GM12864 (cell line): Measurements from ENCODE around the gene GCLC.

Experiments used
- DNase-seq: peaks from one replicate; pipeline ENCODE4 v3.0.0-alpha.2; 2011; ENCODE audit warnings: low read depth
- H3K4me3 ChIP-seq: 2 replicates; pipeline ENCODE4 v1.5.1; 2011; ENCODE audit warnings: mild to moderate bottlenecking, low read depth, low read length, control low read depth
- CTCF ChIP-seq: IDR thresholded peaks from 2 replicates; pipeline ENCODE4 v1.5.1; 2011; ENCODE audit warnings: low read depth, mild to moderate bottlenecking, moderate library complexity, low read length, control low read depth, inconsistent platforms; ENCODE audit errors: missing control alignments

GCLC gene

GRCh38 chr6:53495506-53496499, 49.1 kb downstream of the GCLC start:
- TF ChIP-seq CTCF = no peak
- H3K4me3 ChIP-seq = no peak overlapping the region
- no peak for DNase-seq

GRCh38 chr6:53494076-53494475, 50.8 kb downstream of the GCLC start:
- TF ChIP-seq CTCF = no peak
- H3K4me3 ChIP-seq = no peak overlapping the region
- no peak for DNase-seq

DNA sequence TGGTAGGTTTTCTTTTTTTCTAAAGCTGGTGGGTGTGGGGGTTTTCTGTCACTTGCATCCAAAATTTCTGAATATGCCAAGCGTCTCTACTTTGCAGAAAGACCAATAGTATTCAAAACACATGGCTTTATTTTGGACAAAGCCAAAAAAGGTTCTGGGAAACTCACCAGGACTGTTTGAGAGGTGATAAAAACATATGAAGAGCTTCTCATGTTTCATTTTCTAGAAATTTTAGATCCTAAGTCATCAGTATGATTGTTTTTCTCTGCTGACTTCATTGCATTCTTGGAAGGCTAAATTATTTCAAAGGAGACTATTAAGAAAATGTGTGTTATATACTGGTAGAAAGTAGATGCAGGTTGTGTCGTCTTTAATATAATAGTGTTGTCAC, 51.3 kb downstream of the GCLC start:
- no peak for TF ChIP-seq CTCF
- no peak overlapping the region for H3K4me3 ChIP-seq
- DNase-seq = no peak

DNA sequence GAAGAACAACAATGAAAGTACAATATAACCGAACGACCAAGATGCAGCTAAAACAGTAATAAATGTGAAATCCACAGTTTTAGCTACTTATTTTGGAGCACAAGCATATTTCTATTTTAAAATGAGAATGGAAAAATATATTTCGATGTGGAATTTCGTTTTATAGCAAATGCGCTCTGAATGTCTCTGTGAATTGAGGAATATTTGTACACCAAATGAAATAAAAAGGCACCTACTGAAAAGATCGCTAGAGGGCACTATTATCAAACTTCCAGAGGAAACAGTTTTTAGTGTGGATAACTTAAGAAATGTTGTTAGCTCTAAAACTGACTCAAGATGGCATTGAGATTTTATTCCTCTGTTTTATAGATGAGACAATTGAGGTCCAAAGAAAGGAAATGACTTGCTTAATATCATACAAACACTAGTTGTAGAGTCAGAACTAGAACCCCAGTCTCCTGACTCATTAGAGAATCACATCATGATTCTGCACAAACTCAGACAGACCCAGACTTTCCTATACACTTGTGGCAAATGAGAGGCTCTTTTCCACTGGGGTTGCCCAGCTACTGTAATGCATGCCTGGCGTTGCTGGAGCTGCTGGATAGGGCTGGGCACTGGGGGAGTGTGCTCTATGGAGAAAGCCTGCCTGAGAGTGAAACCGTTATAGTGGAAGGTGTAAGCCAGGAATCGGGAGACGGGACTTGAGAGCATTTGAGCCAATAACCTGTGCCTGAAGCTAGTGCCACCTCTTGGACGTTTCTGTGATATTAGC, 51.9 kb downstream of the GCLC start:
- DNase-seq = no peak
- no peak overlapping the region for H3K4me3 ChIP-seq
- TF ChIP-seq CTCF = peak; percentile 49

GRCh38 chr6:53487080-53487479, 57.8 kb downstream of the GCLC start:
- no peak overlapping the region for H3K4me3 ChIP-seq
- TF ChIP-seq CTCF = no peak
- DNase-seq = no peak

GRCh38 chr6:53486679-53487078, 58.2 kb downstream of the GCLC start:
- DNase-seq = no peak
- H3K4me3 ChIP-seq = no peak overlapping the region

More at GRCh38 chr6:53486679-53487078, 58.2 kb downstream of the GCLC start:
- no peak for TF ChIP-seq CTCF
